HG03378 (cell line): ENCODE data around the gene RNASE8.
A peak's percentile ranks its signal among the peaks of the same experiment; 100 is the strongest.

Experiments used
- ATAC-seq: cut with Tn5 transposase; IDR thresholded peaks from one replicate; pipeline ENCODE4 v1.9.1; 2021; ENCODE audit warnings: mild to moderate bottlenecking, moderate library complexity; ENCODE audit not compliant: unreplicated experiment

Gene RNASE8

DNA sequence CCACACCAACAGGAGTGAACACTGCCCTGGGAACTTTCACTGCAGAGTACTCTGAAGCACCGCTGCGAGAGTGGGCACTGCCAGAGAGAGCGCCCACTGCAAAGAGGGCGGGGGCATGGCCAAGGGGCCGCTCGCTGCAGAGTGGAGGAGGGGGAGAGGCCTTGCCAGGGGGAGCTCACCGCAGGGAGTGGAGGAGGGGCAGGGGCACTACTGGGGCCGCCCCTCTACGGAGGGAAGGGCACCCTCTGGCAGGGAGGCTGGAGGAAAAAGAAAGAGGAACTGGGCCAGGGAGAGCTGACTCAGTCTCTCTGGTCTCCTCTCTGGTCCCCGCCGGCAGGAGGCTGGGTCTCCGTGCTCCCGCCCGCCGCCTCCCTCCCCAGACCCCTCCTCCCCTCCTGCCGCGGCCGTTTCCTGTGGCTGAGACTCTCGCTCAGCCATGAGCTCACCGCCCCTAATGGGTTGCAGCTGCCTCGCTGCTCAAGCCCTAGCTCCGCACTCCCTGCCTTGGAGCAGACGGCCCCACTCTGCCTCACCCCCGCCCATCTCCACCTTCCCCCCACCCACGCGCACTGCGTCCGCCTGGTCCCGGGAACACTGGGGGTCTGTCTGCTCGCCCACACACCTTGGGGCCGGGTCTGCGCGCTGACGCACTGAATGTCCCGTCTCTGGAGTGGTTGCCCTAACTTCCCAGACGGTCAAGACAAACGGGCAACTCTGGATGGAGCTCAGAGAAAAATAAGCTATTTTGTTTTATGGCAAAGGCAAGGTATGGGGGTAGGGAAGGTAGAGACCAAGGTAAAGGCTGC, 13.8 kb downstream of the RNASE8 start:
- peak; percentile 73 for ATAC-seq

- no peak for ATAC-seq
These were observed 14.4 kb downstream of the RNASE8 start for GRCh38 chr14:21072031-21072473.

DNA sequence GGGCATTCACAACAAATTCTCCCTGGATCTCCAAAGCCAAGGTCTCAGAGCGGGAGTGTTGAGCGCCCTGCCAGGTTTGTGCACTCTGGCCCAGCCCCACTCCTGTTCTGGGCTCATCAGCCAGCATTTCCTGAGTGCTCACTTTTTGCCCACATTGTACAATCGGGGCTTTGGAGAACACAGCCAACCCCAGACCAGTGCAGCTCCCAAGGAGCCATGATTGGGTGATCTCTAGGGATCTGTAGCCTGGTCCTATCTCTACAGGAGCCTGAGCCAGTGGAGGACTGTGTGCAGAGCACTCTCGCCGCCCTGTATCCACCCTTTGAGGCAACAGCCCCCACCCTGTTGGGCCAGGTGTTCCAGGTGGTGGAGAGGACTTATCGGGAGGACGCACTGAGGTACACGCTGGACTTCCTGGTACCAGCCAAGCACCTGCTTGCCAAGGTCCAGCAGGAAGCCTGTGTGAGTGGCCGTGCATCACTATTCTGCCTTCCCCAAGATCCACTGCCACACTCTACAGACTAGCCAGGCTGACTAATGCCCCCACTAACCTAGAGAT, 15.2 kb downstream of the RNASE8 start:
- ATAC-seq: no peak

- no peak for ATAC-seq
These were observed 16.3 kb downstream of the RNASE8 start for GRCh38 chr14:21073921-21074320.

DNA sequence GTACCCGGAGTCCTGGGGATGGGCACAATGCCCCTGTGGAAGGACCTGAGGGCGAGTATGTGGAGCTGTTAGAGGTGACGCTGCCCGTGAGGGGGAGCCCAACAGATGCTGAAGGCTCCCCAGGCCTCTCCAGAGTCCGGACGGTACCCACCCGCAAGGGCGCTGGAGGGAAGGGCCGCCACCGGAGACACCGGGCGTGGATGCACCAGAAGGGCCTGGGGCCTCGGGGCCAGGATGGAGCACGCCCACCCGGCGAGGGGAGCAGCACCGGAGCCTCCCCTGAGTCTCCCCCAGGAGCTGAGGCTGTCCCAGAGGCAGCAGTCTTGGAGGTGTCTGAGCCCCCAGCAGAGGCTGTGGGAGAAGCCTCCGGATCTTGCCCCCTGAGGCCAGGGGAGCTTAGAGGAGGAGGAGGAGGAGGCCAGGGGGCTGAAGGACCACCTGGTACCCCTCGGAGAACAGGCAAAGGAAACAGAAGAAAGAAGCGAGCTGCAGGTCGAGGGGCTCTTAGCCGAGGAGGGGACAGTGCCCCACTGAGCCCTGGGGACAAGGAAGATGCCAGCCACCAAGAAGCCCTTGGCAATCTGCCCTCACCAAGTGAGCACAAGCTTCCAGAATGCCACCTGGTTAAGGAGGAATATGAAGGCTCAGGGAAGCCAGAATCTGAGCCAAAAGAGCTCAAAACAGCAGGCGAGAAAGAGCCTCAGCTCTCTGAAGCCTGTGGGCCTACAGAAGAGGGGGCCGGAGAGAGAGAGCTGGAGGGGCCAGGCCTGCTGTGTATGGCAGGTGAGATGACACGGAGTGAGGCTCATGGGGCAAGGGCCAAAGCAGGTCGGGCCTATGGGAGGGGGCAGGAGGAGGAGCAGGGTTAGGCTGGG, 17.0 kb downstream of the RNASE8 start:
- ATAC-seq: no peak

- ATAC-seq: no peak
These were observed 18.3 kb downstream of the RNASE8 start for GRCh38 chr14:21075719-21076437.

- ATAC-seq: no peak
These were observed 20.1 kb downstream of the RNASE8 start for GRCh38 chr14:21077672-21078071.

- no peak for ATAC-seq
These were observed 20.7 kb downstream of the RNASE8 start for GRCh38 chr14:21078287-21078686.

DNA sequence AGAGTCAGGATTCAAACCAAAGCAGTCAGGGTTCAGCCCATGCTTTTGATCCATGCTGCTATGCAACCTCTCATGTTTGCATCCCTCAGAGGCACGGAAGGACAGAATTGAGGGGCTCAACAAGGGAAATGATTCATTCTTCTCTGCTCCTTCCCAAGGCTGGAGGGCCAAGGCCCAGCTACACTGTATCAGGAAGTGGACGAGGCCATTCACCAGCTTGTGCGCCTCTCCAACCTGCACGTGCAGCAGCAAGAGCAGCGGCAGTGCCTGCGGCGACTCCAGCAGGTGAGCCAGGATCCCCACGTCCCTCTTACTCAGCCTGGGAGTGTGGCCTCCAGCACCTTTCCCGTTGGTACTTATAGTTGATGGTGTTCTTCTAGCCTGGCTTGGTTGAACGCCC, 21.1 kb downstream of the RNASE8 start:
- no peak for ATAC-seq

- no peak for ATAC-seq
These were observed 24.0 kb downstream of the RNASE8 start for GRCh38 chr14:21081521-21082142.

- ATAC-seq: no peak
These were observed 26.1 kb downstream of the RNASE8 start for GRCh38 chr14:21083565-21084325.

GRCh38 chr14:21084396-21084795, 26.8 kb downstream of the RNASE8 start:
- ATAC-seq: no peak

- no peak for ATAC-seq
These were observed 27.6 kb downstream of the RNASE8 start for GRCh38 chr14:21084998-21085853.

DNA sequence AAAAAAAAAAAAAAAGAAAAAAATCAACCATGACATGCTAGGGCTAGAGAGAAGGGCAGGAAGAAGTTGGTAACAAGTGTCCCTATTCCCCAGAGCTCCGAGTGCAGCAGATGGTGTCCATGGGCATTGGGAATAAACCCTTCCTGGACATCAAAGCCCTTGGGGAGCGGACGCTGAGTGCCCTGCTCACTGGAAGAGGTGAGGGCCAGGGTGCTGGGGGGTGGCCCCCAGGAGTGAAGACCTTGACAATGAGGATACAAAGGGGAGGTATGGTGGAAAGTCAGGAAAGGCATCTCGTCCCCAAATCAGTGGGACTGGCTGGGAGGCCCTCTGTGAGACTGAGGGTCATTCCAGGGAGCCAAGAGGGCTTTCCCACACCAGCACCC, 29.3 kb downstream of the RNASE8 start:
- ATAC-seq: no peak

- ATAC-seq: peak; percentile 67
These were observed 29.9 kb downstream of the RNASE8 start for GRCh38 chr14:21087294-21088091.

DNA sequence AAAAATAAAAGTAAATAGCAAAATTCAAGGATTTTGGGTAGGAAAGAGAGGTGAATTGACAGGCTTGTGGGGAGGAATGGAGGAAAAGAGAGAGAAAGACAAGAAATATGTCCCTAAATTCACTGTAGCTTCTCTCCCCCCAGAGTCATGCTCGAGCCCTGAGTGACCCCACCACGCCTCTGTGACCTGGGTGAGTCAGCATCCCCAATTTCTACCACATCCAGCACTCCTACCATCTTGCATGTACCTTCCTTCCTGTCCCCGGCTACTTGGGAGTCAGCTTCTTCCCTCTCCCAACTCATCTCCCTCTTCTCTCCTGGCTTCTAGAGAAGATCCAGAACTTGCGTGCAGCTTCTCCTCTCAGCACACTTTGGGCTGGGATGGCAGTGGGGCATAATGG, 31.1 kb downstream of the RNASE8 start:
- ATAC-seq: no peak

DNA sequence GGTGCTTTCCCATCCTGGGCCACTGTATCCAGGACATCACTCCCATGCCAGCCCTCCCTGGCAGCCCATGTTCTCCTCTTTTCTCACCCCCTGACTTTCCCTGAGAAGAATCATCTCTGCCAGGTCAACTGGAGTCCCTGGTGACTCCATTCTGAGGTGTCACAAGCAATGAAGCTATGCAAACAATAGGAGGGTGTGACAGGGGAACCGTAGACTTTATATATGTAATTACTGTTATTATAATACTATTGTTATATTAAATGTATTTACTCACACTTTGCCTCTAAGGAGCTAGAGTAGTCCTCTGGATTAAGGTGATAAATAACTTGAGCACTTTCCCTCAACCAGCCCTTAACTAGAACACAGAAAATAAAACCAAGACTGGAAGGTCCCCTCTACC, 31.6 kb downstream of the RNASE8 start:
- ATAC-seq: no peak

DNA sequence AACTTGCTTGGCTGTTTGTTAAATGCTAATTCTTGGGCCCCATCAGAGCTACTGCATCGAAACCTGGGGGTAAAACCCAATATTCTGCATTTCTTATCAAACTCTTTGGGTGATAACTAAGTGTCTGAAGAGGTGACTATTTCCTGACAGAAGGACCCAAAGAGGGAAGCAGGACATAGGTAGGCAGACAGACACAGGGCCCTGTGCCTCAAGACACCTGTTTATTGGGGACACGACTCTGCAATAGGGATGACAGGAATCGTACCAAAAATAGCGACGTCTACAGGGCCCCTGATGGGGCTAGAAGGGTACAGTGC, 32.2 kb downstream of the RNASE8 start:
- no peak for ATAC-seq
